Measurements from ENCODE around the gene EVX1. TPM values are rescaled to one million over a fixed set of nuclear protein-coding genes. Genes with fewer than 3 reads are reported as not detected.
A peak's percentile ranks its signal among the peaks of the same experiment; 100 is the strongest.

Gene EVX1
- total RNA-seq, 1 experiment from 2014 or later: not detected

DNA sequence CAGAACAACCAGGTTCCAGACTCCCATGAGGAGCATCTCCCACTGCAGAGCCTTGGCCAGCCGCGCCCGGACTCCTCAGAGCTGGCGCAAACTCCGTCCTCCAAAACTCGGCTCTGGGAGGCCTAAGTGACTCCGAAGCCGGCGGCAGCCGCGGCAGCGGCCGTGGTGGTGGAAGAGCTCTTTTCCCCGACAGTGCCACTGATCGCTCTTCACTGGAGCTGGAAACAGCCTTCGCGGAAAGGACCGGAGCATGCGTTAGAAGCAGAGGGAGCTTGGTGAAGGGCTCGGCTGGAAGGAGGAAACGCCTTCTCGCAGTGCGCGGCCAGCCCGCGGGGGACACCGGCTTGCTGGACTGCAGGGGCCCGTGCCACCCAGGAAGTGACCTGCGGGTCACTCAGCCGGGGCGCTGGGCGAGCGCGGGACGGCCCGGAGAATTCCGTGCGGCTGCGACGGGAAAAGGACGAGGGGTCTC is 37.7 kb upstream of the EVX1 start:
- Mint-ChIP-seq H3K4me3 (peak overlapping the region in 1 of 2 experiments; percentile 61; a peak in 2 of 5 replicates), H3K36me3 (ENCODE audit: insufficient read depth in 1 of 3, low read depth in 3 of 3) (peaks cover 0 to 2% (median 0%) of the 10 kb centered on the region in 3 experiments; a peak in 1 of 7 replicates), H3K27me3 (ENCODE audit: low read depth) (peaks cover 98% of the 10 kb centered on the region), H3K27ac (no peak overlapping the region), H3K4me1 (peaks cover 8 to 18% of the 10 kb centered on the region in 2 experiments; a peak in 3 of 4 replicates), H3K9me3 (peaks cover 7 to 8% of the 10 kb centered on the region in 2 experiments; a peak in 4 of 5 replicates)
- H3K27ac ChIP-seq (ENCODE audit: insufficient read length, low read depth, low read length): no peak overlapping the region
- H3K18ac ChIP-seq (ENCODE audit: insufficient read length, low read depth, low read length): no peak overlapping the region
- H4K20me1 ChIP-seq (ENCODE audit: control insufficient read depth, insufficient read depth, insufficient read length): no peaks in the 10 kb centered on the region
- H4K91ac ChIP-seq (ENCODE audit: insufficient read length, low read depth, low read length): no peak overlapping the region
- no peak overlapping the region for H2BK15ac ChIP-seq (ENCODE audit: low read depth, low read length)
- H2BK5ac ChIP-seq (ENCODE audit: insufficient read length, low read length): no peak overlapping the region
- H3K14ac ChIP-seq (ENCODE audit: insufficient read depth, low read length): no peak overlapping the region
- DNase-seq: peak; percentile 46
- H2BK12ac ChIP-seq (ENCODE audit: insufficient read length, low read depth, low read length): no peak overlapping the region
- peaks cover 98% of the 10 kb centered on the region for H3K27me3 ChIP-seq (ENCODE audit: insufficient read depth, low read length)
- H2BK120ac ChIP-seq (ENCODE audit: low read depth, low read length, poor library complexity, severe bottlenecking): no peak overlapping the region
- H3T11ph ChIP-seq (ENCODE audit: low read length): no peak overlapping the region
- no peaks in the 10 kb centered on the region for H3K9me3 ChIP-seq (ENCODE audit: control insufficient read depth, low read depth, low read length)
- no peaks in the 10 kb centered on the region for H3K79me1 ChIP-seq (ENCODE audit: insufficient read depth, low read depth, low read length, poor library complexity, severe bottlenecking)
- H2BK20ac ChIP-seq (ENCODE audit: low read depth, low read length, poor library complexity, severe bottlenecking): no peak overlapping the region
- no peak overlapping the region for H3K56ac ChIP-seq (ENCODE audit: insufficient read length, low read depth, low read length)
- no peak overlapping the region for H4K5ac ChIP-seq (ENCODE audit: insufficient read length, low read depth, low read length)
- WGBS (ENCODE audit: extremely low coverage, insufficient read length, low lambda C conversion rate): no CpG with 5 or more reads among the region's 41 CpGs
- no peaks in the 10 kb centered on the region for H3K23me2 ChIP-seq (ENCODE audit: insufficient read length, low read depth, low read length, poor library complexity, severe bottlenecking)
- no peaks in the 10 kb centered on the region for H3K79me2 ChIP-seq (ENCODE audit: insufficient read depth, low read length)
- H3K4me2 ChIP-seq (ENCODE audit: insufficient read depth, insufficient read length, low read length): no peak overlapping the region
- H2AK5ac ChIP-seq (ENCODE audit: insufficient read length, low read length): no peak overlapping the region
- no peaks in the 10 kb centered on the region for H3K4me1 ChIP-seq (ENCODE audit: insufficient read depth, low read length)
- H3K23ac ChIP-seq (ENCODE audit: insufficient read length, low read depth, low read length): no peak overlapping the region
- H3K9ac ChIP-seq (ENCODE audit: extremely low read depth, insufficient read length, low read length): no peak overlapping the region
- no peak overlapping the region for H3K4ac ChIP-seq (ENCODE audit: low read depth, low read length)
- no peak overlapping the region for H4K8ac ChIP-seq (replicated peaks; ENCODE audit: insufficient read length, low read depth, low read length)
- TF ChIP-seq, protein P1, sequence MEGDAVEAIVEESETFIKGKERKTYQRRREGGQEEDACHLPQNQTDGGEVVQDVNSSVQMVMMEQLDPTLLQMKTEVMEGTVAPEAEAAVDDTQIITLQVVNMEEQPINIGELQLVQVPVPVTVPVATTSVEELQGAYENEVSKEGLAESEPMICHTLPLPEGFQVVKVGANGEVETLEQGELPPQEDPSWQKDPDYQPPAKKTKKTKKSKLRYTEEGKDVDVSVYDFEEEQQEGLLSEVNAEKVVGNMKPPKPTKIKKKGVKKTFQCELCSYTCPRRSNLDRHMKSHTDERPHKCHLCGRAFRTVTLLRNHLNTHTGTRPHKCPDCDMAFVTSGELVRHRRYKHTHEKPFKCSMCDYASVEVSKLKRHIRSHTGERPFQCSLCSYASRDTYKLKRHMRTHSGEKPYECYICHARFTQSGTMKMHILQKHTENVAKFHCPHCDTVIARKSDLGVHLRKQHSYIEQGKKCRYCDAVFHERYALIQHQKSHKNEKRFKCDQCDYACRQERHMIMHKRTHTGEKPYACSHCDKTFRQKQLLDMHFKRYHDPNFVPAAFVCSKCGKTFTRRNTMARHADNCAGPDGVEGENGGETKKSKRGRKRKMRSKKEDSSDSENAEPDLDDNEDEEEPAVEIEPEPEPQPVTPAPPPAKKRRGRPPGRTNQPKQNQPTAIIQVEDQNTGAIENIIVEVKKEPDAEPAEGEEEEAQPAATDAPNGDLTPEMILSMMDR (conservative IDR thresholded peaks at IDR 0.05): no peak
- H2AFZ ChIP-seq (ENCODE audit: low read length): no peak overlapping the region
